Spinal cord (tissue), 10 donors: ENCODE measurements around the gene PFKP. TPM values are rescaled to one million over a fixed set of nuclear protein-coding genes. Genes with fewer than 3 reads are reported as not detected.

Experiments
- DNase-seq, 6 donors: peaks; one replicate each; pipeline versions ENCODE4 v3.0.0 to v3.0.0-alpha.2; 2013 to 2015; ENCODE audit warnings: low spot score in 6 of 6, low read depth in 4 of 6
- H3K27ac ChIP-seq: one replicate; pipeline ENCODE4 v1.5.1; 2013; ENCODE audit warnings: low read depth, low read length, control low read depth
- H3K27me3 ChIP-seq: one replicate; pipeline ENCODE4 v1.6.1; 2013; ENCODE audit warnings: low read length; ENCODE audit not compliant: control insufficient read depth, insufficient read depth
- H3K36me3 ChIP-seq: one replicate; pipeline ENCODE4 v1.6.1; 2013; ENCODE audit warnings: low read length; ENCODE audit not compliant: control insufficient read depth, insufficient read depth
- H3K4me1 ChIP-seq: one replicate; pipeline ENCODE4 v1.6.1; 2013; ENCODE audit warnings: low read length; ENCODE audit not compliant: control insufficient read depth, insufficient read depth
- H3K4me3 ChIP-seq: one replicate; pipeline ENCODE4 v1.5.1; 2013; ENCODE audit warnings: low read depth, low read length, control low read depth
- H3K9me3 ChIP-seq: one replicate; pipeline ENCODE4 v1.6.1; 2013; ENCODE audit warnings: low read length; ENCODE audit not compliant: control insufficient read depth, insufficient read depth
- WGBS: methylation state at CpG from one replicate; pipeline ENCODE4 v1.1.5; 2013; ENCODE audit warnings: missing lambda C conversion rate; ENCODE audit not compliant: insufficient coverage; 5-methylcytosine and 5-hydroxymethylcytosine counted together
- long read RNA-seq, 4 donors: transcript quantifications; one replicate each; lab custom pipeline, GENCODE V29; 2026
- polyA plus RNA-seq, 2 donors: library from polyadenylated mRNA; unstranded; fragments of 120-200 nt; gene quantifications; one replicate each; pipeline ENCODE4 v1.2.1, GENCODE V29; 2013; ENCODE audit not compliant: insufficient read length in 2 of 2
- total RNA-seq, 2 donors: library from RNA; depleted of rRNA in 1 of 2; stranded (reverse); fragments of 120-200 nt in 1 of 2; fragments of >200 nt in 1 of 2; gene quantifications; one replicate each; pipeline versions ENCODE4 v1.2.3 to v1.2.4, GENCODE V29; 2013 to 2014
- donor health status: healthy.

The PFKP gene
- total RNA-seq (100 to 1,000 TPM in 1 of 2 donors, 10 to 100 TPM in 1; 76.4 to 120 TPM), polyA plus RNA-seq (100 to 1,000 TPM; 156 to 178 TPM)
- long read RNA-seq, donor 1, transcript PFKP-203 (22 exons, 2,654 nt), result major isoform, 25 of 139 reads
- long read RNA-seq, donor 1, transcript PFKP-201 (6 exons, 1,698 nt), result minor isoform, 10 of 139 reads
- long read RNA-seq, donor 1, partial matches to known transcripts, result 104 of 139 reads
- long read RNA-seq, donor 1, other reads (novel, unspliced or antisense), result 0 of 139 reads
- long read RNA-seq, donor 2, transcript PFKP-203 (22 exons, 2,654 nt), result major isoform, 6 of 30 reads
- long read RNA-seq, donor 2, partial matches to known transcripts, result 21 of 30 reads
- long read RNA-seq, donor 2, other reads (novel, unspliced or antisense), result 0 of 30 reads
- long read RNA-seq, donor 3, transcript PFKP-203 (22 exons, 2,654 nt), result major isoform, 16 of 52 reads
- long read RNA-seq, donor 3, partial matches to known transcripts, result 32 of 52 reads
- long read RNA-seq, donor 3, other reads (novel, unspliced or antisense), result 0 of 52 reads
- long read RNA-seq, donor 4, partial matches to known transcripts, result 11 of 15 reads
- long read RNA-seq, donor 4, other reads (novel, unspliced or antisense), result 0 of 15 reads

DNA sequence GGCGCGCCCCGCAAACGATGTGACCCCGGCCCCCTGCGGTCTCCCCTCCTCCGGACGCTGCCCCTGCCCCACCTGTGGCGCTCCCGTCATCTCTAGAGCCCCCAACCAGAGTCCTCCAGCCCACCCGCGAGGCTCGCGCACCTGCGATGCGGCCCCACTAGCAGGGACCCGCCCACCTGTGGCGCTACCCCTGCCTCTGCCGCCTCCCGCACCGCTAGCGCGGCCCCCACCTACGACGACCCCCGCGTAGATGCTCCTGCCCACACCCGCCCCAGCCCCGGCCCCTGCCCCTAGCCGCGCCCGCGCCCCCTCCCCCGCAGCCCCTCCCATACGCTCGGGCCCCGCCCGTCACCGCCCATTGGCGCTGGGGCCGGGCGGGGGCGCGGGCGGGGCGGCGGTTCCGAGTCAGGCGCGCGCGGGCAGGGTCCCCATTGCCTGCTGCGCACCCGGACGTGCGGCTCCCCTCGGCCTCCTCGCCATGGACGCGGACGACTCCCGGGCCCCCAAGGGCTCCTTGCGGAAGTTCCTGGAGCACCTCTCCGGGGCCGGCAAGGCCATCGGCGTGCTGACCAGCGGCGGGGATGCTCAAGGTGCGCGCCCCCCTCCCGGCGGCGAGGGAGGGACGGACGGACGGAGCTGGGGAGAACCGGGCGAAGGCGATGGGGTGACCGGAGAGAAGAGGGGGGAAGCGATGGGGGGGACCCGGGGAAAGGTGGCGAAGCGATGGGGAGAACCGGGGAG is at the start of gene PFKP:
Gene PFKP, plus strand, starts transcription at position 431 of the 741 bp plus-strand sequence. Its CDS starts 48 bp downstream, at position 479.
- 0% methylated on average over 78 of the region's 86 CpGs for WGBS
- peaks cover 34% of the 10 kb centered on the region for H3K4me1 ChIP-seq
- peak within 1 kb of the TSS; percentile 72 for H3K4me3 ChIP-seq
- H3K27ac ChIP-seq, result peak within 1 kb of the TSS; percentile 78
- no peaks in the 10 kb centered on the region for H3K9me3 ChIP-seq
- peaks cover 8% of the 10 kb centered on the region for H3K36me3 ChIP-seq
- DNase-seq, result peak in 2 of 6 donors; percentile 67 to 71
- peaks cover 18% of the 10 kb centered on the region for H3K27me3 ChIP-seq

DNA sequence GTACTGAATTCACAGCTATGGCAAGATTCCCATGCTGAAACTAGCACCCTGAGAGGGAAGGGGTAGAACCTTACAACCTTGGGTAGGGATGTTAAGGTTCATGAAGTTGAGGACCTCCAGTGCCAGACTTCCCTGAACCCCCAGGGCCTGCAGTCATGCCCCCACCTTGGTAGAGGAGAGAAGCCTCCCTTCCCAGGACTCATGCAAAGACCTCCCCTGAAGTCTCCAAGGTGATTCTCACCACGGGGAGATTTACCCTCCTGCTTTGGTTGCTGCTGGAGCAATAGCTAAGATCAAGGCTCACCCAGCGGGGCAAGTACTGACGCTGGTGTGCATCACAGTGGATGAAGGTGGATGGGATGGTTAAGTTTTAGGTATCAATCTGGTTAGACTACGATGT is 49.1 kb upstream of the PFKP start:
- no peaks in the 10 kb centered on the region for H3K36me3 ChIP-seq
- H3K27ac ChIP-seq, result no peak overlapping the region
- no peaks in the 10 kb centered on the region for H3K27me3 ChIP-seq
- WGBS, result 89% methylated on average over 3 of the region's 4 CpGs
- H3K4me1 ChIP-seq, result no peaks in the 10 kb centered on the region
- H3K4me3 ChIP-seq, result no peak overlapping the region
- H3K9me3 ChIP-seq, result peaks cover 1% of the 10 kb centered on the region
- no peak for DNase-seq

DNA sequence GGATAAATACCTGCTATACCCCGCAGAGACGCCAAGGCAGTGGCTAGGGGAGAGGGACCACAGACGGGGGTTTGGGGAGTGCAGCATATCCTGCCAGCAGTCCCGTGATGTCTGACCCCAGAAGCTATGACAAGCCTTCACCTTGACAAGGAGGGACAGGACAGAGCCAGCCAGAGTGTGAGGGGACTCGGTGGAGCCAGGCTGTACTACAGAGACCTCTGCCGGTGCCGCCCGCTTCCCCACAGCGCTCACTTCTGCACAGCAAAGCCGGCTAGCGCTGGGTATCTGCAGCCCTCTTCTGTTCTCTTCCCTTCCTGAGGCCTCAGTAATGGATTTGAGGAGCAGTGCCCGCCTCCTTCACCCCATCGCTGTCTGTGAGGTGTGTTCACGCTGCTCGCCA is 47.0 kb upstream of the PFKP start:
- Histone ChIP-seq H3K27me3 (no peaks in the 10 kb centered on the region), H3K4me1 (no peaks in the 10 kb centered on the region), H3K4me3 (no peak overlapping the region), H3K36me3 (no peaks in the 10 kb centered on the region), H3K27ac (no peak overlapping the region), H3K9me3 (no peaks in the 10 kb centered on the region)
- no peak for DNase-seq
- WGBS, result 92% methylated on average over 14 of the region's 15 CpGs

DNA sequence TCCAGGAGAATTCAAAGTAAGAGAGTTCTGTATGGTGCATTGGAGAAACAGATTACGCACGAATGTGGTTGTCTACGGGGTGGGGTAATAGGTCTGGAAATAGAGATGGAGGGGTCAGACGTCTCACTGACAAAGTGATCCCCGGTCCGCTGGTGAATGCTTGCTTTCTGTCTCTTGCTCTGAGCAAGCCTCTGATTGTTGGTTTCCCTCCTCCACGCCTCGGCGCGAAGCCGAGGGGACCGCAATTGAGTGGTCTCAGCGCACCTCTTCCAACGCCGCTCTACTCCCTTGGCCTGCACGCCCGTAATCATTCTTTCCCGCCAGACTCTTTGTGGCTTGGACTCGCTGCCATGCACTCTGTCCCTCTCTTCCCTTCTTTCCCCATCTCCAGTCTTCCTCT is 46.5 kb upstream of the PFKP start:
- Histone ChIP-seq H3K36me3 (no peaks in the 10 kb centered on the region), H3K4me1 (no peaks in the 10 kb centered on the region), H3K27me3 (no peaks in the 10 kb centered on the region), H3K9me3 (no peaks in the 10 kb centered on the region), H3K27ac (no peak overlapping the region), H3K4me3 (no peak overlapping the region)
- 90% methylated on average over 19 of the region's 19 CpGs for WGBS
- no peak for DNase-seq

DNA sequence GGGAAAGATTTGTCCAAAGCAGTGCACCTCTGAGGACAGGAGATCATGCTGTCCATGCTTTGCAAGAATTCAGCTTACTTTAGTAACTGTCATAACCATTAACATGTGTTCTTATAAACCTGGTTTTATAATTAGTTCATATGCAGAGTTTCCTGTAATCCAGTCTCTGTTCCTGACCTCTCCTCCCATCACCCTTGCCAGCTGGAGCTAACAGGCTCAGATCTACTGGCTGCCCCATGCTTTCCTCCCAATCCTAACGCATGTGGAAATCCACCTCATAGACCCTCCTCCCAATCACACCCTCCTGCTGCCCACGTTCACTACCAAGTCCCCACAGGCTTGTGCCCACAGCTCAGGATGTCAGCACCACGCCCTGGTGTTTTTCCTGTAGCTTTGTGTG is 45.3 kb upstream of the PFKP start:
- DNase-seq, result no peak
- no peaks in the 10 kb centered on the region for H3K9me3 ChIP-seq
- H3K4me1 ChIP-seq, result no peaks in the 10 kb centered on the region
- H3K27me3 ChIP-seq, result no peaks in the 10 kb centered on the region
- H3K4me3 ChIP-seq, result no peak overlapping the region
- H3K36me3 ChIP-seq, result no peaks in the 10 kb centered on the region
- no peak overlapping the region for H3K27ac ChIP-seq
- WGBS, result 83% methylated on average over 3 of the region's 3 CpGs

DNA sequence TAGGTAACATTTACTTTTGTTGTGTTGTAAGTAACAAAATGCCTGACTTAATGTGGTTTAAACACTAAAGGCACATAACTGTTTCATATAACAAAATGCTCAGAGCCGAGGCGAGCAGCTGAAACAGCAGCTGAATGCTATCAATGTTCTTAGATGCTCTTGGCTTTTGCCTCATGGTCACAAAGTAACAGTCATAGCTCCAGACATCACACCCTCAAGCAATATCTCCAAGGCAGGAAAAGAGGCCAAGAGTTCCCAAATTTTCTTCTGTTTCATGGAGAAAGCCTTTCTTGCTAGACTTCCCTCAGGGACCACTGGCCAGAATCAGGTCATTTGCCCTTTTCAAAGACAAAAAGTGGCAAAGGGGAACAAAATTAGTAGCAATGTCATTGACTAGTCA is 43.5 kb upstream of the PFKP start:
- Histone ChIP-seq H3K27me3 (no peaks in the 10 kb centered on the region), H3K4me1 (no peaks in the 10 kb centered on the region), H3K27ac (no peak overlapping the region), H3K36me3 (no peaks in the 10 kb centered on the region), H3K9me3 (no peaks in the 10 kb centered on the region), H3K4me3 (no peak overlapping the region)
- 100% methylated on average over 2 of the region's 2 CpGs for WGBS
- DNase-seq, result no peak

DNA sequence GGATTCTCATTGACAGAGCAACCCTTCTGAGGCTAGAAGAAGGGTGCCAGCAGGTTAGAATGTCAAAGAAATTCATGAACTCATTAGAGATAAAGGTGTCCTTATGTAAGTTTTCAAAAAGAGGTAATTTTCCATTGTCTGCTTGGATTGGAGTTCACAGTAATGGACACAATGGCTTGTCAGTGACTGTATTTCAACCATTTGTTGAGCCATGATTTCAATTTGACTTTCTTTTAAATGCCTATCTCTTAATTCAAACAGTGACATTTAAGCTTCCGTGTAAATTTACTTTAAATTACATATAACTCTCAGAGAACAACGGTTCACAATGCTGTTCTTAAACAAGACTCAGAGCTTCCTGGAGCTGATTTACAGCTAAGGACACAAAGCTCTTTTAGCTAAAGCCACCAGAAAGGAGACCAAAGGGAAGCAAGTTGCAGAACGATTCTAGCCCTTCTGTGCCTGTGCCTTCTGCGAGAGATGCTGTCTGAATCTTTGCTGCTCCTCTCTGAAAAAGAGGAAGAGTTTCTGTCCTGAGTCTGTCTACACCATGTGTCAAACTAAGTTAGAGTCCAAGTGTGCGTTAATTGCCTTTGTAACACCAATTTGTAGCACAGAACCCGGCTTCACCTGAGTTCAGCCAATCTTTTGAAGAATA is 42.2 kb upstream of the PFKP start:
- Histone ChIP-seq H3K27ac (no peak overlapping the region), H3K27me3 (no peaks in the 10 kb centered on the region), H3K4me3 (no peak overlapping the region), H3K36me3 (no peaks in the 10 kb centered on the region), H3K4me1 (no peaks in the 10 kb centered on the region), H3K9me3 (no peaks in the 10 kb centered on the region)
- no peak for DNase-seq
- 35% methylated on average over 4 of the region's 6 CpGs for WGBS

DNA sequence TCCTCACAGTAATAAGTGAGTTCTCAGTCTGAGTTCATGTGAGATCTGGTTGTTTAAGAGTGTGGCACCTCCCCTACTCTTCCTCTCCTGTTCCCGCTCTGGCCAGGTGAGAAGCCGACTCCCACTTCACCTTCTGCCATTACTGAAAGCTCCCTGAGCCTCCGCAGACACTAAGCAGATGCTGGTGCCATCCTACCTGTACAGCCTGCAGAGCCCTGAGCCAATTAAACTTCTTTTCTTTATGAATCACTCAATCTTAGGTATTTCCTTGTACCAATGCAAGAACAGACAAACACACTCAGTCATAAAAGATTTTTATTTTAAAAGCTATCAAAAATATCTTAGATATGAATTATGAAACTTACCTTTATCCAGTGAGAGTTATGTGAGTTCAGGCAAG is 39.5 kb upstream of the PFKP start:
- no peak overlapping the region for H3K4me3 ChIP-seq
- H3K27me3 ChIP-seq, result no peaks in the 10 kb centered on the region
- H3K36me3 ChIP-seq, result no peaks in the 10 kb centered on the region
- H3K4me1 ChIP-seq, result no peaks in the 10 kb centered on the region
- no peaks in the 10 kb centered on the region for H3K9me3 ChIP-seq
- 61% methylated on average over 3 of the region's 3 CpGs for WGBS
- DNase-seq, result no peak
- H3K27ac ChIP-seq, result no peak overlapping the region

DNA sequence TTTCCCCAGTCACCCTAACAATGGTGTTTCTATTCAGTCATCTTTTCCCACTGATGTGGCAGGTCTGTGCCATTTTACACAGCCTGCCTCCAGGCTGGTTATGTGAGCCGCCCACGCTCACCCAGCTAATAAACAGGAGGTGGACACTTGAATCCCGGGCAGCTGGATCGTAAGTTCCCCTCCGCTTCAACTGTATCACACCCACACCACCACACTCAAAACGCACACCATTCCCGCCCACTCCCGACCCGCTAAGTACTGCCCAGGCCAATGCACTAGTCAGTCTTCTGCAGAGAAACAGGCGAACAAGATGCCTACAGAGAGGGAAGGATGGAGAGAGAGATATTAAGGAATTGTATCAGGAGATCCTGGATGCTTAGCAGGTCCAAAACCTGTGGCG is 38.9 kb upstream of the PFKP start:
- H3K27ac ChIP-seq, result no peak overlapping the region
- no peak for DNase-seq
- no peaks in the 10 kb centered on the region for H3K4me1 ChIP-seq
- H3K27me3 ChIP-seq, result no peaks in the 10 kb centered on the region
- WGBS, result 94% methylated on average over 6 of the region's 11 CpGs
- no peaks in the 10 kb centered on the region for H3K9me3 ChIP-seq
- no peaks in the 10 kb centered on the region for H3K36me3 ChIP-seq
- H3K4me3 ChIP-seq, result no peak overlapping the region
